ENCODE measurements around the gene RCOR1. TPM values are rescaled to one million over a fixed set of nuclear protein-coding genes. Genes with fewer than 3 reads are reported as not detected.

RCOR1 gene
- total RNA-seq, 5 donors from 2014 or later (not counting 1 experiment from before 2014, with no cell fraction given), result 17.7 to 25.0 (median 18.7) TPM

- Histone ChIP-seq H3K36me3 (ENCODE audit: control insufficient read depth in 2 of 2, extremely low read depth in 1 of 2, insufficient read depth in 1 of 2, low read length in 1 of 2) (peaks cover 9 to 10% of the 10 kb centered on the region in 2 donors), H3K27me3 (replicated peaks in 1 of 2; ENCODE audit: control insufficient read depth in 2 of 2, extremely low read depth in 1 of 2, insufficient read depth in 2 of 2, low read length in 1 of 2) (no peaks in the 10 kb centered on the region), H3K9me3 (no peaks in the 10 kb centered on the region), H3K4me3 (ENCODE audit: control insufficient read depth in 1 of 2, extremely low read depth in 1 of 2, low read length in 1 of 2) (no peak overlapping the region), H3K27ac (ENCODE audit: low read length) (no peak overlapping the region), H3K4me1 (ENCODE audit: control insufficient read depth in 1 of 2, extremely low read depth in 1 of 2, insufficient read depth in 2 of 2, low read length in 2 of 2) (no peaks in the 10 kb centered on the region)
- peaks cover 6% of the 10 kb centered on the region for H3K36me3 Mint-ChIP-seq
- no peak overlapping the region for H3K4me3 Mint-ChIP-seq
- H3K27ac Mint-ChIP-seq, result no peak overlapping the region
- ATAC-seq (replicated peaks in 1 of 4), result no peak
- no peak for DNase-seq
- no peaks in the 10 kb centered on the region for H3K9me3 Mint-ChIP-seq
- CTCF ChIA-PET, result interaction anchor here in 1 of 2 donors (0.7 kb wide), 1 partner anchor 11 kb away, joined by 3 read pairs; no protein-coding TSS in a partner anchor
- POLR2A ChIA-PET, result interaction anchor here (0.7 to 1.0 kb wide), 2 partner anchors 56 to 186 kb away, joined by 3 read pairs; no protein-coding TSS in a partner anchor
- H3K27me3 Mint-ChIP-seq, result no peaks in the 10 kb centered on the region
- WGBS (ENCODE audit: insufficient coverage), result no CpG with 5 or more reads among the region's 7 CpGs
- H3K4me1 Mint-ChIP-seq, result peaks cover 12 to 23% (median 20%) of the 10 kb centered on the region in 3 donors
Measured at GRCh38 chr14:102686196-102686801, 93.8 kb downstream of the RCOR1 start.

- Histone ChIP-seq H3K36me3 (ENCODE audit: control insufficient read depth in 2 of 2, extremely low read depth in 1 of 2, insufficient read depth in 1 of 2, low read length in 1 of 2) (peaks cover 6 to 7% of the 10 kb centered on the region in 2 donors), H3K4me1 (ENCODE audit: control insufficient read depth in 1 of 2, extremely low read depth in 1 of 2, insufficient read depth in 2 of 2, low read length in 2 of 2) (no peaks in the 10 kb centered on the region), H3K27me3 (replicated peaks in 1 of 2; ENCODE audit: control insufficient read depth in 2 of 2, extremely low read depth in 1 of 2, insufficient read depth in 2 of 2, low read length in 1 of 2) (no peaks in the 10 kb centered on the region), H3K4me3 (ENCODE audit: control insufficient read depth in 1 of 2, extremely low read depth in 1 of 2, low read length in 1 of 2) (no peak overlapping the region), H3K27ac (ENCODE audit: low read length) (no peak overlapping the region), H3K9me3 (no peaks in the 10 kb centered on the region)
- Mint-ChIP-seq H3K4me1 (peaks cover 12 to 23% (median 22%) of the 10 kb centered on the region in 3 donors), H3K9me3 (no peaks in the 10 kb centered on the region), H3K27me3 (no peaks in the 10 kb centered on the region), H3K27ac (peak overlapping the region; percentile 2 to 3), H3K36me3 (no peaks in the 10 kb centered on the region), H3K4me3 (no peak overlapping the region)
- ChIA-PET CTCF (interaction anchor here in 1 of 2 donors (0.7 kb wide), 1 partner anchor 67 kb away, joined by 3 read pairs; no protein-coding TSS in a partner anchor), POLR2A (no interaction called here)
- ATAC-seq (replicated peaks in 1 of 4) (no peak), DNase-seq (no peak)
- WGBS (ENCODE audit: insufficient coverage), result 100% methylated on average over 2 of the region's 3 CpGs
Measured at GRCh38 chr14:102688290-102688689, 95.8 kb downstream of the RCOR1 start.

GRCh38 chr14:102690509-102691286, 98.2 kb downstream of the RCOR1 start:
- ChIA-PET POLR2A (no interaction called here), CTCF (no interaction called here)
- Mint-ChIP-seq H3K27me3 (no peaks in the 10 kb centered on the region), H3K4me1 (peaks cover 12 to 32% (median 30%) of the 10 kb centered on the region in 3 donors), H3K9me3 (no peaks in the 10 kb centered on the region), H3K4me3 (no peak overlapping the region), H3K36me3 (no peaks in the 10 kb centered on the region), H3K27ac (peak overlapping the region in 1 of 2 donors; percentile 36)
- Histone ChIP-seq H3K27ac (ENCODE audit: low read length) (no peak overlapping the region), H3K27me3 (replicated peaks in 1 of 2; ENCODE audit: control insufficient read depth in 2 of 2, extremely low read depth in 1 of 2, insufficient read depth in 2 of 2, low read length in 1 of 2) (no peaks in the 10 kb centered on the region), H3K4me1 (ENCODE audit: control insufficient read depth in 1 of 2, extremely low read depth in 1 of 2, insufficient read depth in 2 of 2, low read length in 2 of 2) (peaks cover 0 to 3% of the 10 kb centered on the region in 2 experiments), H3K9me3 (no peaks in the 10 kb centered on the region), H3K4me3 (ENCODE audit: control insufficient read depth in 1 of 2, extremely low read depth in 1 of 2, low read length in 1 of 2) (no peak overlapping the region), H3K36me3 (ENCODE audit: control insufficient read depth in 2 of 2, extremely low read depth in 1 of 2, insufficient read depth in 1 of 2, low read length in 1 of 2) (no peaks in the 10 kb centered on the region)
- no peak for DNase-seq
- WGBS (ENCODE audit: insufficient coverage), result 100% methylated on average over 3 of the region's 11 CpGs
- no peak for ATAC-seq (replicated peaks in 1 of 4)

- Mint-ChIP-seq H3K27me3 (no peaks in the 10 kb centered on the region), H3K36me3 (no peaks in the 10 kb centered on the region), H3K4me3 (no peak overlapping the region), H3K27ac (peak overlapping the region in 1 of 2 donors; percentile 29), H3K9me3 (no peaks in the 10 kb centered on the region), H3K4me1 (peaks cover 23 to 37% (median 35%) of the 10 kb centered on the region in 3 donors)
- Histone ChIP-seq H3K36me3 (ENCODE audit: control insufficient read depth in 2 of 2, extremely low read depth in 1 of 2, insufficient read depth in 1 of 2, low read length in 1 of 2) (no peaks in the 10 kb centered on the region), H3K9me3 (no peaks in the 10 kb centered on the region), H3K27ac (ENCODE audit: low read length) (no peak overlapping the region), H3K27me3 (replicated peaks in 1 of 2; ENCODE audit: control insufficient read depth in 2 of 2, extremely low read depth in 1 of 2, insufficient read depth in 2 of 2, low read length in 1 of 2) (no peaks in the 10 kb centered on the region), H3K4me3 (ENCODE audit: control insufficient read depth in 1 of 2, extremely low read depth in 1 of 2, low read length in 1 of 2) (no peak overlapping the region), H3K4me1 (ENCODE audit: control insufficient read depth in 1 of 2, extremely low read depth in 1 of 2, insufficient read depth in 2 of 2, low read length in 2 of 2) (peaks cover 0 to 3% of the 10 kb centered on the region in 2 experiments)
- DNase-seq (no peak), ATAC-seq (replicated peaks in 1 of 4) (no peak)
- ChIA-PET CTCF (interaction anchor here in 1 of 2 donors (0.5 kb wide), 1 partner anchor 781 kb away, joined by 4 read pairs; no protein-coding TSS in a partner anchor), POLR2A (interaction anchor here in 1 of 2 donors (0.5 kb wide), 1 partner anchor 14 kb away, joined by 3 read pairs; no protein-coding TSS in a partner anchor)
- WGBS (ENCODE audit: insufficient coverage), result no CpG with 5 or more reads among the region's 2 CpGs
Measured at GRCh38 chr14:102691763-102692162, 99.3 kb downstream of the RCOR1 start.

GRCh38 chr14:102692334-102692733, 99.9 kb downstream of the RCOR1 start:
- DNase-seq, result no peak
- Histone ChIP-seq H3K27ac (ENCODE audit: low read length) (no peak overlapping the region), H3K9me3 (no peaks in the 10 kb centered on the region), H3K27me3 (replicated peaks in 1 of 2; ENCODE audit: control insufficient read depth in 2 of 2, extremely low read depth in 1 of 2, insufficient read depth in 2 of 2, low read length in 1 of 2) (no peaks in the 10 kb centered on the region), H3K36me3 (ENCODE audit: control insufficient read depth in 2 of 2, extremely low read depth in 1 of 2, insufficient read depth in 1 of 2, low read length in 1 of 2) (no peaks in the 10 kb centered on the region), H3K4me3 (ENCODE audit: control insufficient read depth in 1 of 2, extremely low read depth in 1 of 2, low read length in 1 of 2) (no peak overlapping the region), H3K4me1 (ENCODE audit: control insufficient read depth in 1 of 2, extremely low read depth in 1 of 2, insufficient read depth in 2 of 2, low read length in 2 of 2) (peaks cover 0 to 8% of the 10 kb centered on the region in 2 experiments)
- CTCF ChIA-PET, result no interaction called here
- WGBS (ENCODE audit: insufficient coverage), result no CpG with 5 or more reads among the region's 4 CpGs
- peaks cover 28 to 42% (median 38%) of the 10 kb centered on the region in 3 donors for H3K4me1 Mint-ChIP-seq
- H3K9me3 Mint-ChIP-seq, result no peaks in the 10 kb centered on the region
- H3K27me3 Mint-ChIP-seq, result no peaks in the 10 kb centered on the region
- POLR2A ChIA-PET, result interaction anchor here (0.5 to 0.7 kb wide), 2 partner anchors 12 to 13 kb away, joined by 3 to 5 read pairs; no protein-coding TSS in a partner anchor
- no peak for ATAC-seq (replicated peaks in 1 of 4)
- no peak overlapping the region for H3K4me3 Mint-ChIP-seq
- no peak overlapping the region for H3K27ac Mint-ChIP-seq
- H3K36me3 Mint-ChIP-seq, result no peaks in the 10 kb centered on the region

- Mint-ChIP-seq H3K27ac (peak overlapping the region; percentile 0 to 23), H3K36me3 (no peaks in the 10 kb centered on the region), H3K9me3 (no peaks in the 10 kb centered on the region), H3K4me1 (peaks cover 29 to 41% (median 34%) of the 10 kb centered on the region in 3 donors), H3K4me3 (no peak overlapping the region), H3K27me3 (no peaks in the 10 kb centered on the region)
- ChIA-PET CTCF (interaction anchor here (0.5 to 2.0 kb wide), 11 partner anchors 8 to 602 kb away, joined by 3 to 10 read pairs (median 3); no protein-coding TSS in a partner anchor), POLR2A (interaction anchor here (0.7 kb wide), 3 partner anchors 13 to 623 kb away, joined by 3 to 5 read pairs (median 4); no protein-coding TSS in a partner anchor)
- H3K4me3 ChIP-seq (ENCODE audit: control insufficient read depth in 1 of 2, extremely low read depth in 1 of 2, low read length in 1 of 2), result no peak overlapping the region
- no peak overlapping the region for H3K27ac ChIP-seq (ENCODE audit: low read length)
- no peaks in the 10 kb centered on the region for H3K9me3 ChIP-seq
- no peaks in the 10 kb centered on the region for H3K36me3 ChIP-seq (ENCODE audit: control insufficient read depth in 2 of 2, extremely low read depth in 1 of 2, insufficient read depth in 1 of 2, low read length in 1 of 2)
- DNase-seq, result no peak
- WGBS (ENCODE audit: insufficient coverage), result no CpG with 5 or more reads among the region's 4 CpGs
- H3K27me3 ChIP-seq (replicated peaks in 1 of 2; ENCODE audit: control insufficient read depth in 2 of 2, extremely low read depth in 1 of 2, insufficient read depth in 2 of 2, low read length in 1 of 2), result no peaks in the 10 kb centered on the region
- no peak for ATAC-seq (replicated peaks in 1 of 4)
- peaks cover 0 to 9% of the 10 kb centered on the region in 2 experiments for H3K4me1 ChIP-seq (ENCODE audit: control insufficient read depth in 1 of 2, extremely low read depth in 1 of 2, insufficient read depth in 2 of 2, low read length in 2 of 2)
Measured at GRCh38 chr14:102693006-102693755, 100.7 kb downstream of the RCOR1 start.

All from T-cell (primary cell).